KMS-11 (cell line): ENCODE data around the gene PGLYRP4.
A peak's percentile ranks its signal among the peaks of the same experiment; 100 is the strongest.

Experiments
- H2AFZ ChIP-seq: fragments of 200-600 bp; sonication (generic); 2 replicates; pipeline ENCODE4 v1.6.1; 2016; ENCODE audit warnings: antibody characterized with exemption, mixed run types, low read depth
- H3K27ac ChIP-seq: fragments of 200-600 bp; sonication (generic); 2 replicates; pipeline ENCODE4 v1.6.1; 2016; ENCODE audit warnings: mild to moderate bottlenecking, mixed run types
- H3K27me3 ChIP-seq: fragments of 200-600 bp; sonication (generic); 2 replicates; pipeline ENCODE4 v1.6.1; 2017; ENCODE audit warnings: mild to moderate bottlenecking, low read depth, mixed run types, moderate library complexity; ENCODE audit not compliant: insufficient read depth
- H3K36me3 ChIP-seq: fragments of 200-600 bp; sonication (generic); 2 replicates; pipeline ENCODE4 v1.6.1; 2017; ENCODE audit warnings: mild to moderate bottlenecking, mixed run types; ENCODE audit not compliant: insufficient read depth
- H3K4me1 ChIP-seq: fragments of 200-600 bp; sonication (generic); 2 replicates; pipeline ENCODE4 v1.6.1; 2016; ENCODE audit warnings: mild to moderate bottlenecking, low read depth, mixed run types; ENCODE audit not compliant: poor library complexity, severe bottlenecking
- H3K4me2 ChIP-seq: fragments of 200-600 bp; sonication (generic); 2 replicates; pipeline ENCODE4 v1.7.0; 2016; ENCODE audit warnings: mild to moderate bottlenecking, mixed run types
- H3K4me3 ChIP-seq: fragments of 200-600 bp; sonication (generic); IDR thresholded peaks from 2 replicates; pipeline ENCODE4 v1.6.1; 2017; ENCODE audit warnings: low read depth, low read length, mixed read lengths; ENCODE audit not compliant: insufficient read depth
- H3K79me2 ChIP-seq: fragments of 200-600 bp; sonication (generic); 2 replicates; pipeline ENCODE4 v1.6.1; 2016; ENCODE audit warnings: low read depth, mixed run types; ENCODE audit not compliant: insufficient read depth
- H3K9ac ChIP-seq: fragments of 200-600 bp; sonication (generic); 2 replicates; pipeline ENCODE4 v1.6.1; 2016; ENCODE audit warnings: mild to moderate bottlenecking, mixed run types
- H4K20me1 ChIP-seq: fragments of 200-600 bp; sonication (generic); 2 replicates; pipeline ENCODE4 v1.6.1; 2016; ENCODE audit warnings: mild to moderate bottlenecking, mixed run types; ENCODE audit not compliant: insufficient read depth
- TF ChIP-seq, protein P1 (sequence below): fragments of 200-600 bp; sonication (generic); conservative IDR thresholded peaks from 2 replicates; pipeline ENCODE4 v1.6.1; 2017; ENCODE audit warnings: low read depth, mild to moderate bottlenecking, antibody characterized with exemption, low read length, moderate library complexity, mixed read lengths

Gene PGLYRP4

DNA sequence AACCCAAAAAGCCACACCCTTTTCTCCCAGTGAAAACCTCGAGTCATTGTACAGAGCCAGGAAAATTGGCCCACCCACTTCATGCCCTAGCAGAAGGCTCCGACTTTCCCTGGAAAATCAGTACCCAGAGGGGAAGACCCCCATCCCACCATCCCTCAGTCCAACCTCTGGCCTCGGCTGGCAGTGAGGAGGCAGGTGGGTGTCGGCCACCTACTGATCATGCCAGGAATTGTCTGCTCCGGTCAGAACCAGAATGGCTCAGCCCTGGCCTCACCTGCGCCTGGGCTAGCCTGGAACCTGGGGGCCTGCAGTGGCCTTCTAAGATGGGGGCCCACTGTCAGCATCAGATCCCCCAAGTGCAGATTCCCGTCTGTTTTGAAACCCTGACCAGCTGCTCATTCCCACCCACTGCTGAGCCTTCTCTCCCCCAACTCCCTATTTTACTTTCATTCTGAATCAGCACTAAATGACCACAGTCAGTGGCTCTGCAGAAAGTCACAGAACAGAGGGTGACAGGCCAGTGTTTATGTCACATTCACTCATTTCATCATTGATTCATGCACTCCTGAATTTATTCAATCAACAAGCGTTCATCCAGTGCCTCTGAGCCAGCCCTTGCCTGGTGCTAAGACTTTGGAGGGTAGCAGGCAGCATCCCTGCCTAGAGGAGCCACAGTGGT, 6.0 kb upstream of the PGLYRP4 start:
- Histone ChIP-seq H4K20me1 (no peaks in the 10 kb centered on the region), H3K4me1 (peaks cover 10% of the 10 kb centered on the region), H3K36me3 (no peaks in the 10 kb centered on the region), H3K9ac (no peak overlapping the region), H3K27ac (no peak overlapping the region), H3K27me3 (no peaks in the 10 kb centered on the region), H3K79me2 (no peaks in the 10 kb centered on the region), H3K4me2 (no peak overlapping the region), H2AFZ (no peak overlapping the region), H3K4me3 (no peak overlapping the region)
- TF ChIP-seq, protein P1, sequence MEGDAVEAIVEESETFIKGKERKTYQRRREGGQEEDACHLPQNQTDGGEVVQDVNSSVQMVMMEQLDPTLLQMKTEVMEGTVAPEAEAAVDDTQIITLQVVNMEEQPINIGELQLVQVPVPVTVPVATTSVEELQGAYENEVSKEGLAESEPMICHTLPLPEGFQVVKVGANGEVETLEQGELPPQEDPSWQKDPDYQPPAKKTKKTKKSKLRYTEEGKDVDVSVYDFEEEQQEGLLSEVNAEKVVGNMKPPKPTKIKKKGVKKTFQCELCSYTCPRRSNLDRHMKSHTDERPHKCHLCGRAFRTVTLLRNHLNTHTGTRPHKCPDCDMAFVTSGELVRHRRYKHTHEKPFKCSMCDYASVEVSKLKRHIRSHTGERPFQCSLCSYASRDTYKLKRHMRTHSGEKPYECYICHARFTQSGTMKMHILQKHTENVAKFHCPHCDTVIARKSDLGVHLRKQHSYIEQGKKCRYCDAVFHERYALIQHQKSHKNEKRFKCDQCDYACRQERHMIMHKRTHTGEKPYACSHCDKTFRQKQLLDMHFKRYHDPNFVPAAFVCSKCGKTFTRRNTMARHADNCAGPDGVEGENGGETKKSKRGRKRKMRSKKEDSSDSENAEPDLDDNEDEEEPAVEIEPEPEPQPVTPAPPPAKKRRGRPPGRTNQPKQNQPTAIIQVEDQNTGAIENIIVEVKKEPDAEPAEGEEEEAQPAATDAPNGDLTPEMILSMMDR = no peak

DNA sequence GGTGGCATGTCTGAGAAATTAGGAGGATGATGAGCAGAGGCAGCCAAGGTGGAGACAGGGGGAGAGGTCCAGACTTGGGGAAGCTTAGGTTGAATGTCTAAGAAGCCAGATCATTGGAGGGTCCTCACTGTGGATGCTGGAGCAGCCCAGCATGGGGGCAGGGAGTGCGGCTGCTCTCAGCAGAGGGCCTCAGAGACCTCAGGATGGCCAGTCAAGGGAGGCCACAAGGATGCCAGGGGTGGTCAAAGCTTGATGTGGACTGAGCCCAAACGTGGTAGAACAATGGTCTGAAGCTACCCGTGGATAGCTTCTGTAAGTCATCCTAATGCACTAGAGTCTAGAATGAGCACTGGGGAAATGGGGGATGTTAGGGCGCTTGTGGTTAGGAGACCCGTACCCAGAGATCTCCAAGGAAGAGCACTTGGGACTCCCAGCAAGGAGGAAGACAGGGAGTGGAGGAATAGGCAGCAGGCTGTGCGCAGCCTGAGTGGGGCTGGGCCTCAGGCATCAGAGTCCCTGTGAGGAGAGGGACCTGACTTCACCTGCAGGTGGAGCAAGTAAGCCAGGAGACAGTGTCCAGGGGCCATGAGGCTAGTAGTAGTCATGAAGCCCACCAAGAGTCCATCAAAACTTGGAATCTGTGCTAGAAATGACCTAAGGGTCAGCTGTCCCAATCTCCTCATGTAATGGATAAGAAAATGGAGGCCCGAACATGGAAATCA, 4.7 kb upstream of the PGLYRP4 start:
- no peak overlapping the region; the same call in 1 of the 2 replicates for H2AFZ ChIP-seq
- TF ChIP-seq, protein P1 = peak; percentile 85
- no peak overlapping the region for H3K4me3 ChIP-seq
- no peaks in the 10 kb centered on the region for H3K36me3 ChIP-seq
- H3K79me2 ChIP-seq = no peaks in the 10 kb centered on the region
- no peaks in the 10 kb centered on the region for H3K27me3 ChIP-seq
- no peak overlapping the region for H3K4me2 ChIP-seq
- no peak overlapping the region for H3K27ac ChIP-seq
- H4K20me1 ChIP-seq = no peaks in the 10 kb centered on the region
- no peak overlapping the region for H3K9ac ChIP-seq
- H3K4me1 ChIP-seq = peaks cover 10% of the 10 kb centered on the region

DNA sequence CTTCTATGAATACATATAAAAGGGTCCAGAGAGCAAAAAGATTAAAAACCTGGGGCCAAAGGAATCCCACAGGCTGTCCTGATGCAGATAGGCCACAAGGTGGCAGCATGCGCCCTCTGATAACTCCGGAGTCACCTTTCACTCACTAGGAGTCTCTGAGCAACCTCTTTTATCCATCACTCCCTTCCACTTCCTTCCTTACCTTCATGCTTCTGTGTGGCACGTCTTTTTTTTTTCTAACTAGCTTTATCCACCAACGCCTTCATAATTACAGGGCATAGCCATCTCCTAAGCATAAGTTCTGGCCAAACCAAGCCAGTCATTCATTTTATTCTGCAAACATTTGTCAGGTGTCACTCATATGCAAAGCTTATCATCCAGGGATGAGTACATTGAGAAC, 3.9 kb upstream of the PGLYRP4 start:
- TF ChIP-seq, protein P1 = peak; percentile 99
- H3K79me2 ChIP-seq = no peaks in the 10 kb centered on the region
- no peak overlapping the region for H3K27ac ChIP-seq
- no peak overlapping the region for H3K9ac ChIP-seq
- H2AFZ ChIP-seq = no peak overlapping the region
- no peak overlapping the region for H3K4me2 ChIP-seq
- no peaks in the 10 kb centered on the region for H4K20me1 ChIP-seq
- H3K4me3 ChIP-seq = no peak overlapping the region
- H3K27me3 ChIP-seq = no peaks in the 10 kb centered on the region
- peaks cover 10% of the 10 kb centered on the region for H3K4me1 ChIP-seq
- H3K36me3 ChIP-seq = no peaks in the 10 kb centered on the region

DNA sequence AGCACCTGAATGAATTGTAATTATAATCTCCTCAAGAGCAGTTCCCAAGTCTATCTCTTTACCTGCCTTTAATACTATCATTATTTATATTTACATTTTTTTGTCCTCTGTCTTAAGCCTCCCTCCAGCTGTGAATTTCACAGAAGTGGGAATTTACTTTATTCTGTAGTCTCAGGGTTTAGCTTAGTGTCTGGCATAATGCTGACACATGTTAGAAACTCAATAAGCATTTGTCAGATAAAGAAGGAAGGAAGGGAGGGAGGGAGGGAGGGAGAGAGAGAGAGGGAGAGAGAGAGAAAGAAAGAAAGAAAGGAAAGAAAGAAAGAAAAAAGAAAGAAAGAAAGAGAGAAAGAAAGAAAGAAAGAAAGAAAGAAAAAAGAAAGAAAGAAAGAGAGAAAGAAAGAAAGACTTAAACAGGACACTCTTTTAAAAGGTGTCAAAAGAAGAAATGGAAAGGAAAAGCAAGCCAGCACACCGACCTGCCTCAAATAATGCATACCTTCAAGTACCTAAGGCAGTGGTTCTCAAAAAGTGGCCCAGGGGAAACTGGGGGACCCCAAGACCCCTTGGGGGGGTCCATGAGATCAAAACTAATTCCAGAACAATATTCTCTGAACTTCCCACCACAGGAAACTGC, 1.8 kb upstream of the PGLYRP4 start:
- H4K20me1 ChIP-seq = no peaks in the 10 kb centered on the region
- H2AFZ ChIP-seq = no peak overlapping the region
- no peak overlapping the region for H3K9ac ChIP-seq
- no peak overlapping the region for H3K4me2 ChIP-seq
- H3K4me1 ChIP-seq = peaks cover 27% of the 10 kb centered on the region
- H3K79me2 ChIP-seq = no peaks in the 10 kb centered on the region
- TF ChIP-seq, protein P1 = no peak
- no peaks in the 10 kb centered on the region for H3K27me3 ChIP-seq
- no peaks in the 10 kb centered on the region for H3K36me3 ChIP-seq
- H3K4me3 ChIP-seq = no peak overlapping the region
- H3K27ac ChIP-seq = no peak overlapping the region
